ENCODE results near the gene ACOX3.
"Not testable (repeated sequence)": the region's sequence is repeated elsewhere in the genome, so short reads cannot be mapped to it uniquely, and the experiment has no call there.

The ACOX3 gene

DNA sequence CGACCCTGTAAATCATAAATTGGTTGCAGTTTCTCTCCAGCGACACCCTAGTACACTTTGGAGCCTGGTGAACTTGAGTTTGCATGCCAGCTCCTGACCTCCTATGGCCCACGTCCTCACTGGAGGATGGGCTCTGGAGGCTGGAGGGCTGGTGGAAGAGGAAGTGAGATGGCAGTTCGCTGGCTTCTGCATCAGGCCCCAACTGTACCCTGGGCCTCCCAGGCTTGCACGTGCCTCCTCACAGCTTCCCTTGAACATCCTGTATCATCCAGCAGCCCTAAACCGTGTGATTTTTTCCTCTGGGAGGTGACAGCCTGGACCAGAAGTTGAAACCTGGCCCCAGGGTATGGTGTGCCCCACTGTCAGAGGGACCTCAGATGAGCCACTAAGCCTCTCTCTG lies 92.5 kb downstream of the ACOX3 start:
- DNase-seq, result no peak

DNA sequence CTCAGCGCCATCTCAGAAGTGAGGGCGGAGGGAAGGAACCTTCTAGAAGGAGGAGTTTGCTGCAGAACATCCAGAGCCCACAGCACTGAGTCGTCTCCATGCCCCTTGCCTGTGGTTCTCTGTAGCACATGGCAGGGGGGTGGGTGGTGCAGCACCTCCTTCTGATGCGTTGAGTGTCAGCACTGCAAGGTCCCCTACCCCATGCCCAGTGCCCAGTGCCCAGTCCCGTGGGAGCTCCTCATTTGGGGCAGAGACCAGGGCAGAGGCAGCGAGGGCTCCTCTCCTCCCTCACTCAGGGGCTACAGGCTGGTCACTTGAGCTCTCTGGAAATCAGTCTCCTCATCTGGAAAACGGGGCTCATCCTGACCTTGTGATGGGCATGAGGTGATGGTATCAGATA lies 92.9 kb downstream of the ACOX3 start:
- no peak for DNase-seq

DNA sequence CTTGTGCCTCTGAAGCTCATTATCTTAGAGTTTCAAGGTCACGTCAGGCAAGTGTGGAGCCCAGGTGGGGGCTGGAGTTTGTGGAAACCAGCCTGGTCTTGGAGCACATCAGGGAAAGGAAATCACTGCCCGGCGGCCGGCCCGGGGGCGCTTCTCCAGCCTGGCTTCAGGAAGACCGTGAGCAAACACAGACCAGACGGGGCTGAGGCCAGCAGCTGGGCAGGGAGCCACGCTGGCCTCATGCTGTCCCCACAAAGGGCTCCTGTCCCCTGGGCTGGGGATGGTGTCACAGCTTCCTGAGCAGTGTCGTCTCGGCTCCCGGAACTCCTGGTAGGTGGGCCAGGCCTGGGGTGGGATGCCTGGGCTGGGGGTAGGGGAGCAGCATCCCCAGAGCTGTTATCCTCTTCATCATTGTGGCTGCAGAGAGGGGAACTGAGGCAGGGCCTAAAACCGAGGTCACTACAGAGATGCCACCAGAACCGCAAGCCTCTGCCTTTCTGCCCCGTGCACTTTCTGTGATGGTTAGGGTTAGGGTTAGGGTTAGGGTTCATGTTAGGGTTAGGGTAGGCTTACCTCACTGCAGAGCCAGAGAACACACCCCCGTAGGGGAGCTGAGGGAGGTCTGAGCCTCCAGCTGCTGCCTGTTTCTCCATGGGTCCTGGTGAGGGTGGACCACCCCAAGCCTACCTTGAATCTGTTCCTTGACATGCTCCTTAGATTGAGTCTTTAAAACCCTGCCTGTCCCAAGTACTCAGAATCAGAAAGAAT lies 93.5 kb downstream of the ACOX3 start:
- DNase-seq, result no peak

DNA sequence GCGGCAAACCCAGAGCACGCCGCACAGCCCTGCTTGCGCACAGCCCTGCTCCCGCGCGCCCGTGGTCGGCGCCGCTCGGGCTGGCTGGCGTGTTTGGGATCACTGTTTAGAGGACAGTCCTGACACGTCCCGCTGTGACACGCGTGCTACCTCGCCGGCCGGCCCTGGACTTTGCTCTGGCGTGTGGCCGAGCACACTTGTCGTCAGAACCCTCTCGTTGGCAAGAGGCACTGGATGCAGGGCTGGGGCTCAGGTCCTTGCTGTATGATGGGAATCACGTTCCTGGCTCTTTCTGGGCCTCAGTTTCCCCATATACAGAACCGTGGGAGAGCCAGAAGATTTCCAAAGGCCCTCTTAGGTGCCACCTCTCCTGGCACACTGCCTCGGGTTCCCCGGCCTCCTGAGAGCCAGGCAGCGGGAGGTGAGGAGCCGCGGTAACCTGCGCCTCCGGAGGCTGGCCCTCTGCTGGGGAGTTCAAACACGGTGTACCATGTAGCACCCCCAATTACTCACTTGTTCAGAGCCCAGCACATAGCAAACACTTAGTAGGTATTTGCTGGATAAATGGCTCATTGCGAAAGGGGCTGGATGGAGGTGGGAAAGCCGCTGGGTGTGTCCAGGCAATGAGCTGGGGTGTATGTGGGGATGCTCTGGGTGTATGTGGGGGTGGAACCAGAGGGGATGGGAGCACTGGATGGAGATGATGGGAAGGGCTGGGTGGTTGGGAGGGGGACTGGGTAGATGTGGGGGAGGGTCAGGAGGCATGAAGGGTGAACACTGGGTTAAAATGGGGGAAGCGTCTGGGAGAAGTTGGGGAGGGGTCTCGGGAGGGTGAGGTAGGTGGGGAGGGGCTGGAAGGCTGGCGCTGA lies 94.3 kb downstream of the ACOX3 start:
- no peak for DNase-seq

DNA sequence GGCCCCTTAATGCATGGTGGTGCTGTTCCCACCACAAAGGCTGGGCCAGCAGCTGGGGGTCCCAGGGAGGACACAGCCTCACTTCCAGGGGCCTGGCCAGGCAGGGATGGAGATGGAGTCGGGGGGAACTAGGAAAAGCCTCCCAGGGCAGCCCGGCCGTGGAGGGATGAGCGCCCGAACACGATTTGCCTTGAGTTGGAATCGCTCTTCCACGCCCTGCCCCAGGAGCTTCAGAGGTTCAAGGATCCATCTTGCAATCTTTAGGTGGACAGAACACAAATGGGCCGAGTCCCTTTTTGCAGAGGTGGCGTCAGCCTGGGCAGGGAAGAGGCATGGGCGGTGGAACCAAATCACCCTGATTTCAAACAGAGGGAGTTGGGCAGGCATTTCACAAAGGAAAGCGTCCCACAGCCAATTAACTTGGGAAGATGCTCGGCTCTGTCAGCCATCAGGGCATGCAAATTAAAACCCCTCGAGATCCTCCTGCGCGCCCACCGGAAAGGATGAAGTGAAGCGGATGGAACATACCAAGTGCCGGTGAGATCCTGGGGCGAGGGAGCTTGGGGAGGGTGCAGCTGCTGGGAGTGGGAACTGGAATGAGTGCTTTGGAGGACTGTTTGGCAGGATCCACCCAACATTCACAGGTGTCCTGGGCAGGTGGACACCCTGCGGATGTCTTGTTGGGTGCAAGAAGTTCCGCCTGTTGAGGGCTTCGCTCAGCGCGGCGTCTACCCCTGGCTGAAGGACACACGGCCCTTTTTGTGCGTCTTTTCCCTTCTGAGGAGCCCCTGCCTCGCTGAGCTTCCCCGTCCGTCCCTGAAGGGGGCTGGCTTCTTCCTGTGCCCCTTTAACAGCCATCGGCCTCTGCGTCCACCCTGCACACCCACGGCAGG lies 95.2 kb downstream of the ACOX3 start:
- DNase-seq, result no peak

DNA sequence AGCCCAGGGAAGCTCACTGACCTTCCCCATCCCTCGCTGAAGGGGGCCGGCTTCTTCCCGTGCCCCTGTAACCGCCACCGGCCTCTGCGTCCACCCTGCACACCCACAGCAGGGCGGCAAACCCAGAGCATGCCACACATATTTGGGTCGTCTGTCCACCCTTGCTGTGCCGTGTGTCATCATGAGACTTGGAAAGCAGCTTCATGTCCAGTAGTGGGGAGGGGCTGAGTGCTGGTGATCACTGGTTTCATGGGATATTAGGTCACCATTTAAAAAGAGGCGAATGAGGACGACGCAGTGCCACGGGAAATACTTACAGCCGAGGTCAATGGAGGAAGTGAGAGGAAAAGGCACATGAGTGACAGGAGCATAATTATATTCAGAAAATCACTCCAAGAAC lies 96.1 kb downstream of the ACOX3 start:
- no peak for DNase-seq

DNA sequence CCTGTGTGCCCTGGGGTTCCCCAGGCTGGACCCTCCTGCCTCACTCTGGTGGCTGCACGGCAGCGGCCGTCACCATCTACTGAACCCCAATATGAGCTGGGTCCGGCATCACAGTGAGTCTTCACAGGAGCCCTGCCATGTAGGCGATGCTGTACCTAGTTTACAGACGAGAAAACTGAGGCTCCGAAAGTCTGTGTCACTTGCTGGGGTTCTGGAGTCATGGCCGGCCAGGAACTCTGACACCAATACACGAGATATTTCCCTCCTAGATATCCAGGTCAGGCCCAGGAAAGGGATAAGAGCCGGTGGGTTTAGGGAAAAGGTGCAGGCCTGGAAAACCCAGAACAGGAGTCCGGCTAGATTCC lies 96.6 kb downstream of the ACOX3 start:
- no peak for DNase-seq

DNA sequence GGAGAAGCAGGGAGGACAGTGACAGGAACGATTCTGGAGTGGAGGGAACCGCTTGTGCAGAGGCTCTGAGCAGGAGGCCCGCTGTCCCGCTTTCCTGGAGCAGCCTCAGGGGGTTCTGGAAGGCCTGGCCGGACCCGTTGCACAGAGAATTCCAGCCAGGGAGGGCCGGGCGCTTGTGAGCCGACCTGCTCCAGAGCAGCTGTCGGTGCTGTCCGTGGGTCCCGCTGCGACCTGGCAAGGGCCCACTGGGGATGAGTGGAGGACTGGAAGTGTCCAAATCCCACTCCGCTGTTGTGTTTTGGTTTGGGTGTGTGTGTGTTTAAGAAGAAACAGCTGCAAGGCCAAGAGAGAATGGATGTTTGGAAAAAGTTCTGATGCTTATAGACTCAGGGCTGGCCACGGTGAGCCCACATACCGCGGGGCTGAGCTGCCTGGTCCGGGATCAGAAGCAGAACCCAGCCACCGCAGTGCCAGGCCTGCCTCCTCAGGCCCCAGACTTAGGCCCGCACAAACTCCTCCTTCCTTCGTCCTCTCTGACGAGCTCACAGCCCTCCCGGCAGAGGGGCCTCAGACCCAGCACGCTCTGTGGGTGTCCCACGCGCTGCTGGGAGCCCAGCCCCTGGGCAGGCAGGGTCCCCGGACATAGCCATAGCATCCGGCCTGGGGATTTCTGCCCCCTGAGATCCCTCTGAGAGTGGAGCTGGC lies 97.1 kb downstream of the ACOX3 start:
- no peak for DNase-seq

DNA sequence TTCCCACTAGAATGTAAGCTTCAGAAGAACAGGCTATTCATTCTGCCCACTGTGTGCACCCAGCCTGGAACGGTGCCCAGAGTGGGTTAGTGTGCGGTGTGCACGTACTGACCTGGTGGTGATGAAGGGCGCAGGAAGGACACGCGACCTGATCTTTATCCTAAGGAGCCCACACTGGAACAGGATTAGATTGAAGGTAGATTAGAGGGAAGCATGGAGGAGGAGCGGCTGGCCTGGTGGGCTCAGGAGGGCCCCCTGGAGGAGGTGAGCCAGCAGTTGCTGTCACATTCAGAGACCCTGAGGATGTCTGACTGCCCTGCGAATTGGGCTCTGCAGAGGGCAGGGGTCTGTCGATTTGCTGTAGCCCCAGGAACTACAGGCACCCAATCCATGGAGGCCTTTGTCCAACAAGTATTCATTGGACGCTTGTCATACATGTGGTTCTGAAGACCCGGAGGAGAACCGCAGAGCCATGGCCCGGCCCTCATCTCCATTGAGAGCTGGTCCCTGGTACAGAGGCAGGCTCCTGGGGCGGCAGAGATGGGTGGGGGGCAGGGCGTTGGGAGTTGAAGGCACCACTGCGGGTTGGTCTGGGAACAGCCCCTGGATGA lies 97.8 kb downstream of the ACOX3 start:
- no peak for DNase-seq

DNA sequence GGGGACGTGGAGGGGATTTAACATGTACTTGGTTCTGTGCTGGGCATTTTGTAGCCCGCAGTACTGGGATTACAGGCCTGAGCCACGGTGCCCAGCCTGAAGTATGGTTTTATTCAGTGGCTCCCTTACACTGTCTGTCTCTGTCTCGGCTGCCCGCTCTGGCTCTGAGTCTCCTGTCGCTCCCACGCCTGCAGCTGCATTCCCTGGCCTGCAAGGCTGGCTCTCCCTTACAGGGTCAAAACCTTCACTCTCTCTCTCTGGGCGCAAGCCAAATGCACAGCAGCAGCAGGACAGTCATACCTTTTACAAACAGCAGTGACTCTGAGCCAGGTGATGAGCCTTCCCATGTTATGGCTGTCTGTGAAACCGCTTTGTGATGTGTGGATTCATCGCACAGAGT lies 98.8 kb downstream of the ACOX3 start:
- DNase-seq, result no peak

DNA sequence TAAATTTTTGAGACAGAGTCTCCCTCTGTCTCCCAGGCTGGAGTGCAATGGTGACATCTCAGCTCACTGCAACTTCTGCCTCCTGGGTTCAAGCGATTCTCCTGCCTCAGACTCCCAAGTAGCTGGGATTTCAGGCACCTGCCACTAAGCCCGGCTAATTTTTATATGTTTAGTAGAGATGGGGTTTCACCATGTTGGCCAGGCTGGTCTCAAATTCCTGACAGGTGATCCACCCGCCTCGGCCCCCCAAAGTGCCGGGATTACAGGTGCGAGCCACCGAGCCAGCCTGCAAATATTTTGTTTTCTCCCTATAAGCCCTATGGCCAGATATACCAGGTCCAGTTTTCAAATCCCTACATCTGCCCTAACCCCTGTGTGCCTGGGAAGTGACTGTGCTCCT lies 99.2 kb downstream of the ACOX3 start:
- not testable (repeated sequence) for DNase-seq

DNA sequence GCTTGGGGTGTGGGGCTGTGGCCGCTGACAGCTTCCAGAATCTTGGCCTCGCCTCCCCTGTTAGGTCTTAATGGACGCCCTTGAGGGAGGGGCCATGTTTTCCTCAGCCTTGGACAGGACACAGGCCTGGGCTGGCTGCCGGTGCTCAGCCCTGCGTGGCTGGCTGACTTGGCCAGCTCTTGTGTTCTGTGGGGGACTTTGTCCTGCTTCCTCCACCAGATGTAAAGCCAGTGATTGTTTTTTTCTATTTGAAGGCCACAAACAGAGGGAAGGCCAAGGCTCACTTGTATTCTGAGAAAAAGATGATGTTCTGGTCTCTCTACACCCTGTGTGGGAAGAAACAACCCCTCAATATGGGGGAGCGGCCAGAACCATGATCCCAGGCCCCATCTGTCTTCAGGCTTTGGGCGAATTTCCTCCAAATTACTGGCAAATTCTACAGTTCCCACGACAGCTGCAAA lies 99.7 kb downstream of the ACOX3 start:
- no peak for DNase-seq

DNA sequence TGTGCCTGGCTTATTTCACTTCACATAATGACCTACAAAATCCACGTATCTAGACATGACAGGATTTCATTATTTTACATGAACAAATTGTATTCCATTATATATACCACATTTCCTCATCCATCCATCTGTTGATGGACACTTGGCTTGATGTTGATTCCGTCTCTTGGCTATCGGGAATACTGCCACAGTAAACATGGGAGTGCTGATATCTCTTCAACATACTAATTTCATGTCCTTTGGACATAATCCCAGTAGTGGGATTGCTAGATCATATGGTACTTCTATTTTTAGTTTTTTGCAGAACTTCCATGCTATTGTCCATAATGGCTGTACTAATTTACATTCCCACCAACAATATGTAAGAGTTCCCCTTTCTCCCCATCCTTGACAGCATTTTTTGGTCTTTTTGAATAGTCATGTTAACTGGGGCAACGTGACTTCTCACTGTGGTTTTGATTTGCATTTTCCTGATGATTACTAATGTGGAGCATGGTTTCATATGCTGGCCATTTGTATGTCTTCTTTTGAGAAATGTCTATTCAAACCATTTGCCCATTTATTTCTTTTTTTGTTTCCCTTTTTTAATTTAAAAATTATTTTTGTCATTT lies 102.1 kb downstream of the ACOX3 start:
- DNase-seq, result no peak

DNA sequence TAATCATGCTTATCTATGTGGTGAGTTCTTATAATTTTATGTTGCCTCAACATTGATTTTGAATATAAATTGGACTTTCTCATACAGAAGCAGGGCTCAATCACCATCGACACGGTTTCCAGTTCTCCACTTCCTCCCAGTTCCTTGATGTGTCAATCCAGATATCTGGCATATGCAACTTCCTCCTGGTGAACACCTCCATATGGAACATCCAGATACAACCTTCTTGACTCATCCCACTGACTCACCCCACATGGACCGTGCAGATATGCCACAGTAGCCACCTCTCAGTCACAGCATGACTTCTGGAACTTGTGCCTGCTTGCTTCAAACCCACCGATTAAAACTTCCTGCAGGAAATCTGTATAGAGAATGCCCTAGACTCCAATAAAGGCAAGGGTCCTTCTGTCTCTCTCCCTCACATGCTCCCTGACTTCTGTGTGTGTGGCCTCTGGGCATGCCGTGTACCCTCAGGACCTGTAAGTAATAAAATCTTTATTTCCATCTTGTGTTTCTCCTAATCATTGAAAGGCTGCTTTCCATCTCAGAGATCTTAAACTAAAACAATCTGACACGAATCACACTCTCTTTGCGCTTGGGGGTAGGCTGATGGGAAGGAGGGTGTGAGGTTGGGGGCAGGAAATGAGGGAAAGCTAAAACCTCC lies 104.0 kb downstream of the ACOX3 start:
- DNase-seq, result no peak

DNA sequence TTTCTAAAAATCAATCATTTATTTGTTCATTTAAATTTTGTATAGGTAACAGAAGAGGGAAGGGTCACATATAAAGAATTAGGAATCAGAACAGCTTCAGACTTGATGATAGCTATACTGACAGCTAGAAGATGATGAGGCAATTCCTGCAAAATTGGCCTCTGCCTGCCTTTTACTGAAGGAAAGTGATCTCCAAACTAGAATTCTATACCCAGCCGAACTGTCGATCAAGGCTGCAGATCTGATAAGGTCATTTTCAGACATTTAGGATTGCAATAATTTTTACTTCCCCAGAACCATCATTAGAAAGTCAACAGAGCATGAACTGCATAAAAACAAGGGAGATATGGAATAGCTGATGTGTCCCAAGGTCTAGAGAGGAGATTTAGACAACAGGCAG lies 104.7 kb downstream of the ACOX3 start:
- DNase-seq, result no peak

DNA sequence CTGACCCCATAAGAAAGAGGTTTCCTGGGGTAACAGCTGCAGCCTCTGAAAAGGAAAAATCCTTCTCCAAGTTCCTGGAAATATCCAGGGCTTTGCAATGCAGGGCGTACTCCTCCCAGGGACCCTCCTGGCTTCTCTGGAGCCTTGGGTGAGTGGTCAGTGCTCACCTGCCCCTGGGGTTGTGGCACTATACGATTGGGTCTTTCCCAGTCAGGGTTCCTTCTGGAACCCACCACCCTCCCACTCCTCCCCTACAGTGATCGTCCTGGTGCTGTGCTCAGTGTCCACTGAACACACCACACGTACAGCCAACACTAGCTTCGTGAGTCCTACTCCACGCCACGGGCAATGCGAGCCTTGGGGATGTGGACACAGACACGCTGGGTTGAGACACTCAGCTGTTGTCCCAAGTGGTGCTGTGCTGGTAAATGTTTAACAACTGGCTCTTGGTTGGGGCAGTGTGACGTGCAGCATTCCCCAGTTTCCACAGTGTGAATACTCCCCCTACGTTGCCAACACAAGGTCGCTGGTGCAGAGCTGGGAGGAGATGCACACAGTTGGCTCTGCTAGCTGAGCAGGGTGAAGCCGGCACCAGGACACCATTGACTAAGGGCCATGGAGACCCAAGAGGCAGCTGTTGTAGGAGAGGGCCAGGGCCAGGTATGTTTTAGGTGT lies 105.6 kb downstream of the ACOX3 start:
- DNase-seq, result no peak

DNA sequence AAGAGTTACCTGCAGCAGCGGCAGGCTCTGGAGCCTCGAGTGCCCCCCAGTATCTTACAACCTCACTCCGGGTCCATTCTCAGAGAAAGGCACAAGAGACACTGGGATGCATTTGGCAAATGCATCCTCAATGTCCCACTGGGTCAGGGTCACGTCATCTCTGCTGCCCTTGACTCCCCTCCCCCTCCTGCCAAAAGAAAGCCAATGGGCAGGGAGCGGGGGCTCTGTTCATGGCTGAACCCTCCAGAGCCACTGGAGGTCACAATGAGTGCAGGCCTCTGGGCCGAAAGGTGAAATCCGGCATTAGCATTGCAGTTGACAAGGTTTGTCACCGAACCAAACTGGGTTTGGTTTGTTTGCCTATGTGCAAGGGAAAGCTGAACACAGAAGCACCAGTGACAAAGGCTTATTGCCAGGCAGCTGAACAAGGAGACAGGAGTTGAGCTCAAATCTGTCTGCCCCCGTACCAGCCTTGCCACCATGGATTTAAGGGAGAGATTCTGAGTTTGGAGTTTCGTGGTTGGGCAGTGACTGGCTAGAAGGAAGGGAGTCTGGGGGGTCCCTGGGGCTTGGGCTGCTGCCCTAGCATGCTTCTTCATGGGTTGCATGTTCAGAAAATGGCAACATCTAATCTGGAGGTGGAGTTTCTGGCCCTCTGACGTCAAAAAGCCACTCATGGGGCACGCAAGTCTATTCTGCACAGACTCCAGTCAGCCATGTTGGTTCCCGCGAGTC lies 106.6 kb downstream of the ACOX3 start:
- no peak for DNase-seq

DNA sequence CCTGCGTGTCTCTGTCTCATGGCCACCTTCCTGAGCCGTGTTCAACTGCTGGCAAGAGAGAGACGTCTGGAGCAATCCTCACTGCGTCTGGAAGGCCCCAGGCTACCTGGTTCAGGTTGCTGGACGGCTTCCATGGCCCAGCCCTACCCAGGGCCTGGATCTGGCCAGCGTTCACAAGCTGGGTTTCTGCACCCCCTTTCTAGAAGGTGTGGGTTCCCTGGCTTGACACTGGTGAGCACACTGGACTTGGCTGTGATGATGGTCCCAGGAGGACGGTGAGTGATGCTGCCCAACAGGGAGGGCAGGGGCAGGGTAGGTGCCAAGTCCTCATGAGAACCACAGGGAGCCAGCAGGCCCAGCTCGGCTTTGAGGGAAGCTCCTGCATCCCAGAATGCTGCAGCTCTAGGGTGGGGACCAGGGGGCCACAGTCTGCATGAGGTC lies 107.6 kb downstream of the ACOX3 start:
- DNase-seq, result no peak

DNA sequence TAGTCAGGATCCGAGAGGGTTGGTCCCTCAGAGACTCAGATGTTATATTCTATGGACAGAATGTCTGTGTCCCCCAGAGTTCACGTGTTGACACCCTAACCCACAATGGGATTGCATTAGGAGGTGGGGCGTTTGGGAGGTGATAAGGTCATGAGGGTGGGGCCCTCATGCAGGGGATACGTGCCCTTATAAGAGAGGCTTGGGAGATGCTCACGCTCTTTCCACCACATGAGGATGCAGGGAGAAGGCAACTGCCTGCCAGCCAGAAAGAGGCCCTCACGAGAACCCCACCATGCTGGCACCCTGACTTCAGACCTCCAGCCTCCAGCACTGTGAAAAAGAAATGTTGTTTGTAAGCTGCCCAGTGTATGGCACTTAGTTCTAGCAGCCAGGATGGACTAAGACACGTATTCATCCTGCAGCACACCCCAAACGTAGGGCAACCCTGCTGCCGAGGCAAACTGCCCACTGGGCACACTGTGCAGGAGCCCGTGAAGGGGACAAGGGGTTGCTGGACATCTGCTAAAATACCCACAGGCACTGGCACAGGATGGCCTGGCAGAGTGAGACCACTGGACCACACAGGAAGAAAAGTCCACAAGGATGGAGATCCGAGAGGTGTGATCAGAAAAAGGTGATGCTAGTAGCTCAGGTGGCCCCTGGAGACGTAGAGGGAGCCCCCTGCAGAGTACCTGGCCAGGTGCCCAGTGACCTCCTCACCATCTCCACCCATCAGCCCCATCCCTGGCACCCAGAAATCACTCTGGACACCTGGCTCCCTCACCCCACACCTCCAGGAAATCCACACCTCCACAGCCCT lies 108.3 kb downstream of the ACOX3 start:
- DNase-seq, result no peak
